ENCODE results near the gene REEP6. TPM values are rescaled to one million over a fixed set of nuclear protein-coding genes. Genes with fewer than 3 reads are reported as not detected.

The REEP6 gene
- polyA plus RNA-seq (2013), result 2.4 TPM

DNA sequence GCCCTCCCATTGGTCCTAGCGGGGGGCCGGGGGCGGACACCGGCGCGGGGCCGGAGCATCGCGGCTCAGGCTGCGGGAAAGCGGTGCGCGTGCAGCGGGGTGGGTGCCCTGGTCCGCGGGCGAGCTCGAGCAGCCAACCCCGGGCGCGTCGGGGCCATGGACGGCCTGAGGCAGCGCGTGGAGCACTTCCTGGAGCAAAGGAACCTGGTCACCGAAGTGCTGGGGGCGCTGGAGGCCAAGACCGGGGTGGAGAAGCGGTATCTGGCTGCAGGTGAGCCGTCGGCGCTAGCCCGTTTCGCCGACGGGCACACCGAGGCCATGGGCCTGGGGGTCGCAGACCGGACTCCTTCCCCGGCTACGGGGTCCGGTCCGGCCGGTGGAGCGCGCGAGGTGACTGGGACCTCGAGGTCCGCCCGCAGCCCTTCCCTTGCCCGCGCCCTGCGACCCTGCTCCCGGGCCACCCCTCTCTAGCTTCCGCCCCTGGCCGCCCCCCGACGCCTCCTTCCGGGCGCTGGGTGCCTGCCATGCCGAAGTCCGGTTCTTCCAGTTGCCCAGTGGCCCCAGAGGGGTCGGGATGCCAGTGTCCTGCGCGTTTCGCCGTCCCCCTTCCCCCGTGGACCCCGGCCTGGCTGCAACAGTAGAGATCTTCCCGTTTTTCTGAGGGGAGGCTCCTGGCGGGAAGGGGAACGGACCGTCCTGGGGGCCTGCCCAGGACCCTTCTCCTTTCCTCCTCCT lies at the start of gene REEP6:
TSS of gene REEP6 (plus strand) at position 68 of the 735 bp plus-strand sequence. CDS start at position 157, 89 bp downstream.
- Histone ChIP-seq H3K4me1 (ENCODE audit: control extremely low read depth in 1 of 4, control insufficient read depth in 4 of 4, insufficient read depth in 4 of 4, low read length in 3 of 4) (peaks cover 0 to 31% (median 22%) of the 10 kb centered on the region in 4 experiments), H3K27ac (ENCODE audit: insufficient read depth in 1 of 2, low read depth in 1 of 2, low read length in 2 of 2, poor library complexity in 1 of 2, severe bottlenecking in 2 of 2) (peak within 1 kb of the TSS in 1 of 2 experiments; percentile 75), H3K9me3 (ENCODE audit: control extremely low read depth in 1 of 5, control insufficient read depth in 4 of 5, insufficient read depth in 2 of 5, low read depth in 1 of 5, low read length in 4 of 5) (no peaks in the 10 kb centered on the region), H3K36me3 (ENCODE audit: control insufficient read depth in 4 of 4, insufficient read depth in 4 of 4, low read length in 3 of 4) (no peaks in the 10 kb centered on the region), H3K4me3 (ENCODE audit: control insufficient read depth in 1 of 7, extremely low read depth in 1 of 7, insufficient read depth in 4 of 7, low read depth in 2 of 7, low read length in 6 of 7) (peak within 1 kb of the TSS; percentile 40 to 82 (median 69)), H3K27me3 (replicated peaks in 2 of 5; ENCODE audit: control insufficient read depth in 4 of 5, insufficient read depth in 5 of 5, low read length in 4 of 5) (peaks cover 0 to 9% (median 8%) of the 10 kb centered on the region in 5 experiments)
- WGBS (ENCODE audit: insufficient coverage), result 3% methylated on average over 61 of the region's 73 CpGs
- ChIA-PET POLR2A (interaction anchor here (0.7 kb wide), 1 partner anchor 26 kb away, joined by 6 read pairs; no protein-coding TSS in a partner anchor), CTCF (no interaction called here)
- DNase-seq, result no peak

DNA sequence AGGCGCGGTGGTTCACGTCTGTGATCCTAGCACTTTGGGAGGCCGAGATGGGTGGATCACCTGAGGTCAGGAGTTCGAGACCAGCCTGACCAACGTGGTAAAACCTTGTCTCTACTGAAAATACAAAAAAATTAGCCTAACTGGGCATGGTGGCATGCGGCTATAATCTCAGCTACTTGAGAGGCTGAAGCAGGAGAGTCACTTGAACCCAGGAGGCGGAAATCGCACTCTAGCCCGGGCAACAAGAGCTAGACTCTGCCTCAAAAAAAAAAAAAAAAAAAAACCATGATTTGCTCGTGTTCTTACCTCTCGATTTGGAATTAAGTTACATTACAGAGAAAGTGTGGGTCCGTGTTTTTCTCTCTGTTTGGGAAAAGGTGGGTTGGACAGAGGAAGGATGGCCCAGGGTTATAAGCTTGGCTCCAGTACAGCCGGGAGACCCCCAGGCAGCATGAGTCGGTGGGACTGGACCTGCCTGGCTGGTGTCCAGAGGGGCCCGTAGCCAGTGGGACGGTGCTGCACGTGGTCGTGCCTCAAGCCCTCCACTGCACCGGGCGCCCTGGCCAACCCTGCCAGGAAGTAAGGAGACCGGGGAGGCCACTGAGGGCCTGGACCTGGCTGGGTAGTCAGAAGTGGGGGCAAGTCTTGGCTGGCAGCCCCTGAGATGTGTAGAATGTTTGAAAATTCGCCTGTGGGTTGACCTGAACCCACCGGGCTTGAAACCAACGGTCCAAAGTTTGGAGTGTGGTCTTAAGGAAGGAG lies 49.1 kb upstream of the REEP6 start:
- Histone ChIP-seq H3K4me3 (ENCODE audit: control insufficient read depth in 1 of 7, extremely low read depth in 1 of 7, insufficient read depth in 4 of 7, low read depth in 2 of 7, low read length in 6 of 7) (no peak overlapping the region), H3K27ac (ENCODE audit: insufficient read depth in 1 of 2, low read depth in 1 of 2, low read length in 2 of 2, poor library complexity in 1 of 2, severe bottlenecking in 2 of 2) (no peak overlapping the region), H3K4me1 (ENCODE audit: control extremely low read depth in 1 of 4, control insufficient read depth in 4 of 4, insufficient read depth in 4 of 4, low read length in 3 of 4) (peaks cover 0 to 42% (median 37%) of the 10 kb centered on the region in 4 experiments), H3K36me3 (ENCODE audit: control insufficient read depth in 4 of 4, insufficient read depth in 4 of 4, low read length in 3 of 4) (peaks cover 9 to 37% (median 20%) of the 10 kb centered on the region in 4 experiments), H3K27me3 (replicated peaks in 2 of 5; ENCODE audit: control insufficient read depth in 4 of 5, insufficient read depth in 5 of 5, low read length in 4 of 5) (peaks cover 0 to 14% (median under 1%) of the 10 kb centered on the region in 5 experiments), H3K9me3 (ENCODE audit: control extremely low read depth in 1 of 5, control insufficient read depth in 4 of 5, insufficient read depth in 2 of 5, low read depth in 1 of 5, low read length in 4 of 5) (no peaks in the 10 kb centered on the region)
- DNase-seq, result no peak
- POLR2A ChIA-PET, result interaction anchor here (0.6 kb wide), 1 partner anchor 53 kb away, joined by 3 read pairs; no protein-coding TSS in a partner anchor
- CTCF ChIA-PET, result interaction anchor here (6.4 kb wide), 1 partner anchor 14 kb away, joined by 49 read pairs; no protein-coding TSS in a partner anchor
- 98% methylated on average over 20 of the region's 25 CpGs for WGBS (ENCODE audit: insufficient coverage)

DNA sequence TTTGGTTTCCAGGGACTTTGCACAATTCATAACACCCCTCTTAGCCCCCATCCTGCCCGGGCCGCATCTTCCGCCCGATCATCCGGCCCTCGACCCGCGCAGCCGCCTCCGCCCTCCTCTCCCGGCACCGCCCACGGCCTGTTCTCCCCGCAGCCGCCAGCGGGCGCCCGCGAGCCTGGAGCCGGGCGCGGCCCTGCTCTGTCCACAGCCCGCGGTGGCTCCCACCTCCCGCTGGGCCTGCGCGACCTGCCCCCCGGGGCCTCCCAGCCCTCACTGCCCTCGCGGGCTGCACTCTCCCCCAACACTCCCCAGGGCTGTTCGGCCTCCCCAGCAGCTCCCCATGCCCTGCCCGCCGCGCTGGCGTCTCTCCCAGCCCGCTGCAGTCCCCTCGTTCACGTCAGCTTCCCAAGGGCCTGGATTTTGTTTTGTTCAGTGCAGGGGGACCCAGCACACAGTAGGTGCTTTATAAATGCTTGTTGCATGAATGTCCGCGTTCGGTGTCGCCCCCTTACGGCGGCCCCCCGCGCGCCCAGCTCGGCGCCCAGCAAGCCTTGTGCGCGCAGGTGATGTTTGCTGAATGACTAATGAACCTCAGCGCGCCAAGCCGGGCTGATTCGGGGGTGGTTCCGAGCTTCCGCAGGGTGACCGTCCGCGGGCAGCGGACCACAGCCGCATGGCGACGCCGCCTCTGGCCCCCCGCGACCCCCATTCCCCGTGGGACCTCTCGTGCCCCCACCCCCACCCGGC lies 45.6 kb upstream of the REEP6 start:
- peak overlapping the region in 6 of 7 experiments; percentile 15 to 75 (median 53) for H3K4me3 ChIP-seq (ENCODE audit: control insufficient read depth in 1 of 7, extremely low read depth in 1 of 7, insufficient read depth in 4 of 7, low read depth in 2 of 7, low read length in 6 of 7)
- ChIA-PET POLR2A (no interaction called here), CTCF (interaction anchor here (1.0 to 6.4 kb wide), 3 partner anchors 10 to 42 kb away, joined by 3 to 49 read pairs (median 5); no protein-coding TSS in a partner anchor)
- WGBS (ENCODE audit: insufficient coverage), result 2% methylated on average over 52 of the region's 70 CpGs
- H3K9me3 ChIP-seq (ENCODE audit: control extremely low read depth in 1 of 5, control insufficient read depth in 4 of 5, insufficient read depth in 2 of 5, low read depth in 1 of 5, low read length in 4 of 5), result no peaks in the 10 kb centered on the region
- H3K36me3 ChIP-seq (ENCODE audit: control insufficient read depth in 4 of 4, insufficient read depth in 4 of 4, low read length in 3 of 4), result peaks cover 8 to 26% (median 16%) of the 10 kb centered on the region in 4 experiments
- peak; percentile 47 to 68 (median 67) for DNase-seq
- peaks cover 0 to 34% (median 31%) of the 10 kb centered on the region in 4 experiments for H3K4me1 ChIP-seq (ENCODE audit: control extremely low read depth in 1 of 4, control insufficient read depth in 4 of 4, insufficient read depth in 4 of 4, low read length in 3 of 4)
- peaks cover 0 to 47% (median 17%) of the 10 kb centered on the region in 5 experiments for H3K27me3 ChIP-seq (replicated peaks in 2 of 5; ENCODE audit: control insufficient read depth in 4 of 5, insufficient read depth in 5 of 5, low read length in 4 of 5)
- H3K27ac ChIP-seq (ENCODE audit: insufficient read depth in 1 of 2, low read depth in 1 of 2, low read length in 2 of 2, poor library complexity in 1 of 2, severe bottlenecking in 2 of 2), result no peak overlapping the region

DNA sequence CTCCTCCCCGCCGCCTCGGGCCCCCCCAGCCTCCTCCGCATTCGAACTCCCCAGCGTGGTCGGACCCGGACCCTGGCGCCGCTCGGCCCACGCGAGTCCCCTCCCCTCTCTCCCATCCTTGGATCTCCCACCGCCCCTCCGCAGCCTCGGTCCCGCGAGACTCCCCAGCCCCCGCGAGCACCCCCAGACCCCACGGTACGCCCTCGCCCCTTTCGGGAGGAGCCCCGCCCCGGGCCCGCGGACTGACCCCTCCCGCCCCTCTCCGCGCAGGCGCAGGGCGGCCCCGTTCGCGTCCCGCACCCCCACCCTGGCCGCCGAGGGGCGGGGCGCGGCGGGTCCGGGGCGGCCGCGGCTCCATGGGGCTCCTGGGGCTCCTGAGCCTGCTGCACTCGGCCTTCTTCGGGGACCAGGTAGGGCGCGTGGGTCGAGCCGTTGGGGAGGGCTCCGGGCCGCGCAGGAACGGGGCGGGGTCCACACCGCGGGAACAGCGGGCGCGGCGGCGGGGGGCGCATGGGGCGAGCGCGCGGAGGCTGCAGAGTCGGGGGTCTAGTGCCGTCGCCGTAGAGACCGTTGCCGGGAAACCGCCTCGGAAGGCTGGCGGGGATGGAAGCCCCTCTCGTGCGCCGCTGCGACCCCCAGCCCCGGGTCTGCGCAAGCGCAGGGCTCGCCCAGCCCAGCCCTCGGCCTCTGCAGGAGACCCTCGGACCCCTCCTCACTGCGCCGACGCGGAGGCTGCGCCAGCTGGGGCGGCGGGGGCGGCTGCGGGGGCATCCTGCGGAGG lies 44.9 kb upstream of the REEP6 start:
- Histone ChIP-seq H3K36me3 (ENCODE audit: control insufficient read depth in 4 of 4, insufficient read depth in 4 of 4, low read length in 3 of 4) (peaks cover under 1 to 18% (median 9%) of the 10 kb centered on the region in 4 experiments), H3K9me3 (ENCODE audit: control extremely low read depth in 1 of 5, control insufficient read depth in 4 of 5, insufficient read depth in 2 of 5, low read depth in 1 of 5, low read length in 4 of 5) (no peaks in the 10 kb centered on the region), H3K27me3 (replicated peaks in 2 of 5; ENCODE audit: control insufficient read depth in 4 of 5, insufficient read depth in 5 of 5, low read length in 4 of 5) (peaks cover 0 to 55% (median 24%) of the 10 kb centered on the region in 5 experiments), H3K4me1 (ENCODE audit: control extremely low read depth in 1 of 4, control insufficient read depth in 4 of 4, insufficient read depth in 4 of 4, low read length in 3 of 4) (peaks cover 0 to 31% (median 28%) of the 10 kb centered on the region in 4 experiments), H3K27ac (ENCODE audit: insufficient read depth in 1 of 2, low read depth in 1 of 2, low read length in 2 of 2, poor library complexity in 1 of 2, severe bottlenecking in 2 of 2) (no peak overlapping the region), H3K4me3 (ENCODE audit: control insufficient read depth in 1 of 7, extremely low read depth in 1 of 7, insufficient read depth in 4 of 7, low read depth in 2 of 7, low read length in 6 of 7) (peak overlapping the region in 2 of 7 experiments; percentile 16 to 19)
- WGBS (ENCODE audit: insufficient coverage), result under 1% methylated on average over 51 of the region's 99 CpGs
- ChIA-PET CTCF (interaction anchor here (1.6 to 6.4 kb wide), 2 partner anchors 10 to 23 kb away, joined by 5 to 49 read pairs; no protein-coding TSS in a partner anchor), POLR2A (no interaction called here)
- no peak for DNase-seq

DNA sequence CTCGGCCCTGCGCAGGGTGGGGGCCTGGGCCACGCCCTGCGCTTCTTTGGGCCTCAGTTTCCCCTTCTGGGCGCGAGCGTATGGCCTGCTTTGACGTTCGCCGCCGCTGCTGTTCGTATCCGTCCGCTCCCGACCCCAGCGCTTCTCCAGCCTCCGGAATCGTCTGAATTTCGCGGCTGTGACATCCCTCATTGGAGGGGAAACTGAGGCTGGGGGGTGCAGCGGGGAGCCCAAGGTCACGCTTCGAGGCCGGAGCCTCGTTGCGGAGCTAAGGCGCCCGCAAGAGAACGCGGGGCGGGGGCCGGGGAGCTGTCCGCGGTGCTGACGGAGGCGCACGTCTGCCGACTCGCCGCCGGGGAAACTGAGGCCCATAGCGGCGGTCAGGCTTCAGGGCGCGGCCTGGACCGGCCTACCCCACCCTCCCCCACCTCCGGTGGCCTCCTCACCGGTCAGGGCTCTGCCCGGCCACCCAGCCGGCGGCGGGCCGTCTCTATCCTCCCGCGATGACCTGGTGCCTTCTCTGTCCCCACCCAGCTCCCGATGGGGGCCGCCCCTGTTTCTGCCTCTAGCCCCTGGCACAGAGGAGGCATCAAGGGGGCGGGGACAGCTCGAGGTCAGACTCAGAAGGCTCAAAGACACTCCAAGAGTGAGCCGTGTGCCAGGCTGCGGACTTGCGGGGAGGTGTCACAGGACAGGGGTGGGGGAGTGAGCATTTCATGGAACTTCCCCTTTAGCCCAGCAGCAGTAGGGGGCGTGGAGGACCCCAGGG lies 44.1 kb upstream of the REEP6 start:
- POLR2A ChIA-PET, result interaction anchor here (0.8 kb wide), 1 partner anchor 25 kb away, joined by 3 read pairs; no protein-coding TSS in a partner anchor
- peaks cover 0 to 63% (median 30%) of the 10 kb centered on the region in 5 experiments for H3K27me3 ChIP-seq (replicated peaks in 2 of 5; ENCODE audit: control insufficient read depth in 4 of 5, insufficient read depth in 5 of 5, low read length in 4 of 5)
- peaks cover 0 to 11% (median 4%) of the 10 kb centered on the region in 4 experiments for H3K36me3 ChIP-seq (ENCODE audit: control insufficient read depth in 4 of 4, insufficient read depth in 4 of 4, low read length in 3 of 4)
- CTCF ChIA-PET, result no interaction called here
- DNase-seq, result peak; percentile 42 to 75 (median 71)
- no peak overlapping the region for H3K27ac ChIP-seq (ENCODE audit: insufficient read depth in 1 of 2, low read depth in 1 of 2, low read length in 2 of 2, poor library complexity in 1 of 2, severe bottlenecking in 2 of 2)
- peak overlapping the region in 1 of 7 experiments; percentile 1 for H3K4me3 ChIP-seq (ENCODE audit: control insufficient read depth in 1 of 7, extremely low read depth in 1 of 7, insufficient read depth in 4 of 7, low read depth in 2 of 7, low read length in 6 of 7)
- H3K9me3 ChIP-seq (ENCODE audit: control extremely low read depth in 1 of 5, control insufficient read depth in 4 of 5, insufficient read depth in 2 of 5, low read depth in 1 of 5, low read length in 4 of 5), result no peaks in the 10 kb centered on the region
- H3K4me1 ChIP-seq (ENCODE audit: control extremely low read depth in 1 of 4, control insufficient read depth in 4 of 4, insufficient read depth in 4 of 4, low read length in 3 of 4), result peaks cover 0 to 31% (median 28%) of the 10 kb centered on the region in 4 experiments
- 4% methylated on average over 57 of the region's 63 CpGs for WGBS (ENCODE audit: insufficient coverage)
